Retinal pigment epithelial cell (primary cell): ENCODE measurements around the gene MACROD1.

Experiments
- DNase-seq: peaks from one replicate; pipeline ENCODE4 v3.0.0-alpha.2; 2010; ENCODE audit warnings: low read depth
- H3K4me3 ChIP-seq: 2 replicates; pipeline ENCODE4 v1.5.1; 2011; ENCODE audit warnings: mild to moderate bottlenecking, low read length, control low read depth, moderate library complexity
- TF ChIP-seq, protein P1 (sequence below): conservative IDR thresholded peaks from 2 replicates; pipeline ENCODE4 v1.5.1; 2011; ENCODE audit warnings: low read depth, low read length, control low read depth, inconsistent platforms

Gene MACROD1

DNA sequence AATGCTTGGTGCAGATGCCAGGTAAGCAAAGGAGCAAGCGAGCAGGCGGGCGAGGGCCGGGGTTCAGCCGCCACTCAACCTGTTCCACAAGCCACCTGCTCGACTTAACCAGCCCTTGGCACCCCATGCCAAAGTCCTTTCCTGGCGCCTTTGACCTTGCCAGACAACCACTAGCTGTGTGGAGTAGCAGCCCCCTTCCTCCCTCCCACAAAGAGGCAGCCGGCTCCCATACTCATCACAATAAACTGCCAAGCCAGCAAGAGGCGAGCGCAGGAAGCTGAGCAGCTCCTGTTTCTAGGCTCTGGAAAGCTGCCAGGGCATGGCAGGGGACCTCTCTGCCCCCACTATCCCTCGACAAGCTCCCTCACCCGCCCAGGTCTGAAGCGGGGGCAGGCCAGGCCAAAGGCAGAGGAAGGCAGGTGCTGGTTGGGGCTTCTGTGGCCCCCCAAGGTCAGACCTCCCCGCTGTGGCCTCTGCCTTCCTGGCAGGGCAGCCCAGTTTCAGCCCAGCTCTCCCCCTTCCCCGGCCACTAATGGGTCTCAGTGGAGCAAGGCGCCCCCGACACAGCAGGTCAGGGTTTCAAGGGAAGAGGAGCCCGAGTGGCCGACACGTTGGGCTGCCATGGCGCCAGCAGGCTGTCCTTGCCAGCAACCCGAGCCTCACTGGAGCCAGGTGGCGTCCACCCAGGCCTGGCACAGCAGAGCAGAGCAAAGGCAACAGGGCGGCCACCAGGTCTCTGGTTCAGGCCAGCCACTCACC lies 15.3 kb downstream of the MACROD1 start:
- TF ChIP-seq, protein P1, sequence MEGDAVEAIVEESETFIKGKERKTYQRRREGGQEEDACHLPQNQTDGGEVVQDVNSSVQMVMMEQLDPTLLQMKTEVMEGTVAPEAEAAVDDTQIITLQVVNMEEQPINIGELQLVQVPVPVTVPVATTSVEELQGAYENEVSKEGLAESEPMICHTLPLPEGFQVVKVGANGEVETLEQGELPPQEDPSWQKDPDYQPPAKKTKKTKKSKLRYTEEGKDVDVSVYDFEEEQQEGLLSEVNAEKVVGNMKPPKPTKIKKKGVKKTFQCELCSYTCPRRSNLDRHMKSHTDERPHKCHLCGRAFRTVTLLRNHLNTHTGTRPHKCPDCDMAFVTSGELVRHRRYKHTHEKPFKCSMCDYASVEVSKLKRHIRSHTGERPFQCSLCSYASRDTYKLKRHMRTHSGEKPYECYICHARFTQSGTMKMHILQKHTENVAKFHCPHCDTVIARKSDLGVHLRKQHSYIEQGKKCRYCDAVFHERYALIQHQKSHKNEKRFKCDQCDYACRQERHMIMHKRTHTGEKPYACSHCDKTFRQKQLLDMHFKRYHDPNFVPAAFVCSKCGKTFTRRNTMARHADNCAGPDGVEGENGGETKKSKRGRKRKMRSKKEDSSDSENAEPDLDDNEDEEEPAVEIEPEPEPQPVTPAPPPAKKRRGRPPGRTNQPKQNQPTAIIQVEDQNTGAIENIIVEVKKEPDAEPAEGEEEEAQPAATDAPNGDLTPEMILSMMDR: no peak
- no peak overlapping the region for H3K4me3 ChIP-seq
- DNase-seq: no peak

DNA sequence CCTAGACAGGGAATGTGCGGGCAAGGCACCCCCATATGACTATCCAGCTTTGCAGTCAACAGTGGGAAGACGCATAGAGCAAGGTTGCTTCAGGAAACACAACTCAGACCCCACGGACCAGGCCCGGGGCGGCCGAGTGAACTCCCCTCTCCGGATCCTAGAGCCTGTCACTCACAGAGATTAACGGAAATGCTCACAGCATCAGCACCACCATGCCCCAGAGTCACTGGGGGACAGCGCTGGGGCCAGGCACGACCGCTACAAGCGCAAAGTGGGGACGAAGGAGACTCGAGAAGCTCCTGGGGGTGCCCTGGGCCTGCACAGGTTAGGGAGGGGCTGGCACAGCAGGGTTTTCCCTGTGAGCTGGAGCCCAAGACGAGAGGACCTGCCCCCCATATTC lies 15.9 kb downstream of the MACROD1 start:
- H3K4me3 ChIP-seq: no peak overlapping the region
- TF ChIP-seq, protein P1: no peak
- no peak for DNase-seq

DNA sequence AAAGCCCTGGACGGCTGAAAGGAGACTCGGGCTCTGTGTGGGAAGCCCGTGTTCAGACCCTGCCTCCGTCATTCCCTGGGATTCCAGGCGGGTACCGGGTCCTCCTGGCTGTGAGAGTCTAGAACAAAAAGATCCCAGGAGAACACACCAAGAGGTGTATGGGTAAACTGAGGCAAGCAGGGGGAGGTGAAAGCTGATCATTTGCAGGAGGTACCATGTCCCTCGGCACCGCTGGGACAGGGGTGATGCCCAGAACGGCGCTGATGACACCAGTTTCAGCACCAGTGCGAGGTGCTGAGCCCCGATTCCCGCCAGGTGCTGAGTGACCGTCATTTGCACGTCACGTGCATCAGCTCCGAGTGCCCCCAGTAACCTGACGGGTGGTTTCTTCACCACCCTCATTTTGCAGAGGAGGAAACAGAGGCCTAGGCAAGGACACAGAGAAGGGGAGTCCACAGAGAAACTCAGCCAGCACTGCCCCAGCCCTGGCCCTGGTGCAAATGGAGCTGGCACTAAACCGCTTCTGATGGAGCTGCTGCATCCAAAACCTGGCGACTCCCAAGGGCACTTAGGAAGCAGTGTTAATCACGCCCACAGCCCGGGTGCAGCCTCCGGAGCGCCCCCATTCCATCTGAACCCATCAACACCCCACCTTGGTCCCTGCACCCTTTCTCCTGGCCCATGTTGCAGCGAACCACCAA lies 16.8 kb downstream of the MACROD1 start:
- no peak overlapping the region for H3K4me3 ChIP-seq

DNA sequence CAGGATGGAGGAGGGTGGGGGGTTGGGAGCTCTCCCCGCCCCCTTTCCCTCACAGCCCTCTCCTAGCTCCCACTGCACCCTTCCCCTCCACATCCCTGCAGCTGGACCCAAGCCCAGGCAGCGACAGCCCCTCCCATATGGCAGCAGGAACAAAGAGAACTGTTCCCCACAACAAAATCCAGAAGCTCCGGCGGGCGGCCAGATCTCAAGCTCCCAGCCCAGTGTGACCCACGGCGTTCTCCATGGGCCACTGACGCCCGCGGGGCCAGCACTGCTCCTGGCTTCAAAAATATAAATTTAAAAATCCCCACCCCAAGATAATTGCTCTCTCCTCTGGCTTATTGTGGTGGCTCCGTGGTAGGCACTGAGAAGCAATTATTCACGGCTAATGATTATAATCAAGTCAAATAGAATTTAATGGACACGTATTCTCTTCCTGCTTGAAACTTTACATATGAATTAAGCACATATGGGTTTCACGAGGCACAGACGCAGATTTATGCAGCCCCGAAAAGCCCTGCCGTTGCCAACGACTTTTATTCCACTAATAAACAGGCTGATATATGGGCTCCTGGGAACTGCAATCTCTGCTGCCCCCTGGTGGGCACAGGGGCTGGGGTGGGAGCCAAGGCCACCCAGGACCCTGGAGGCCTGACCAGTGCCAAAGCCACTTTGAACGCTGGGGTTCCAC lies 17.5 kb downstream of the MACROD1 start:
- peak overlapping the region; percentile 26 for H3K4me3 ChIP-seq

More for the DNA sequence above, 16.8 kb downstream of the MACROD1 start:
- no peak for DNase-seq
- TF ChIP-seq, protein P1: no peak

DNA sequence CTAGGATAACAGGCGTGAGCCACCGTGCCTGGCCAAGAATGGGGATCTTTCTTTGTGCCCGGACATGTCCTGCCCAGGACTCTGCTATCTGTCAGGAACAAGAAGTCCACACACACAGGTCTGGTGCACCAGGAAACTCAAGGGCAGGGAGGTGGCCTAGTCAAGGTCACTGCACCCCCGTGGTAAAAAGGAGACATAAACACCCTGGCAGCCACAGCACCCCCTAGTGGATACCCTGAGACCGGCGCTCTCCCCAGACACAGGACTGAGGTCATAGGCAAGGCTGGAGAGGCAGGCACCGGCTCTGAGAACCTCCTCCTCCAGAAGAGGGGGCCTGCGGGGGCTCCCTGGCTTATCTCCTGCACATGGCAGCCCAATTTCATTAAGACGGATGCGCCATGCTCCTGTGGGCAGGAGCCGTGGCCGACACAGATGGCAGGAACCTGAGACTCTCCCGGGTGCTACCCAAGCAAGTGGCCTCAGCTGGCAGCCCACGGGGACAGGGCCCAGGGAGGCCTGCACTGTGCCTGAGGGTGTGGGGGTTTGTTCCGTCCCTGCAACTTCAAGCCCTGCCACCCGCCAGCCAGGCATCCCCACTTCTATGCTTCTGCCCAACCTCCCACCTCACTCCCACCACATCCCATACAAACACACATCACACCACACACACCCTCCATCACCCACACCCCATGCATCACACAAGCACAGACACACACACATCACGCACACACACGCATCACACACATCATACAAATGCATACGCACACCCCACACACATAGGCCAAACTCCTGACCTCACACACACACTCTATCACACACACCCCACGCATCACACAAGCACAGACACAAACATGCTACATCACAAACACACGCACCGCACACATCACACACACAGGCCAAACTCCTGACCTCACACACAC lies 19.6 kb downstream of the MACROD1 start:
- no peak overlapping the region for H3K4me3 ChIP-seq
- TF ChIP-seq, protein P1: peak; percentile 90
- DNase-seq: no peak

More for the DNA sequence above, 17.5 kb downstream of the MACROD1 start:
- no peak for DNase-seq
- TF ChIP-seq, protein P1: peak; percentile 93
